HG02973 (cell line): ENCODE results near the gene VIL1.

Source experiments
- ATAC-seq: cut with Tn5 transposase; IDR thresholded peaks from one replicate; pipeline ENCODE4 v1.9.1; 2021; ENCODE audit warnings: moderate library complexity; ENCODE audit not compliant: unreplicated experiment

VIL1 gene

DNA sequence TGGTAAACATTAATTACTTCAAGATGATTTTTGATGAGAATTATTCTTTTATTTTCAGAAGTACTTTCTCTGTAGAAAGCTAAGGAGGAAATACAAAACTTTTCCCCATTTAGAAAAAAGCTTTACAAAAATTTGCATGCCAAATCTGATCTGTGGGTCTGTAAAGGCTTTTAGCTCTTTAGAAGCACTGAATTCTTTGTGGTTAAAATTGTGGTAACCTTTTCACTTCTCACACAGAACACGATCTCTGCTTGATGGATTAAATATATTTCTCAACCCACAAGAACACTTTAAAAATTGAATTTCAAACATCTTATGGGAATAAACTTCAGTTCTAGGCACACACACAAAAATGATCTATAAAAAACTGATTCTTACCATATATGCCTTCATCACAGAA is 63.7 kb downstream of the VIL1 start:
- ATAC-seq, result no peak

DNA sequence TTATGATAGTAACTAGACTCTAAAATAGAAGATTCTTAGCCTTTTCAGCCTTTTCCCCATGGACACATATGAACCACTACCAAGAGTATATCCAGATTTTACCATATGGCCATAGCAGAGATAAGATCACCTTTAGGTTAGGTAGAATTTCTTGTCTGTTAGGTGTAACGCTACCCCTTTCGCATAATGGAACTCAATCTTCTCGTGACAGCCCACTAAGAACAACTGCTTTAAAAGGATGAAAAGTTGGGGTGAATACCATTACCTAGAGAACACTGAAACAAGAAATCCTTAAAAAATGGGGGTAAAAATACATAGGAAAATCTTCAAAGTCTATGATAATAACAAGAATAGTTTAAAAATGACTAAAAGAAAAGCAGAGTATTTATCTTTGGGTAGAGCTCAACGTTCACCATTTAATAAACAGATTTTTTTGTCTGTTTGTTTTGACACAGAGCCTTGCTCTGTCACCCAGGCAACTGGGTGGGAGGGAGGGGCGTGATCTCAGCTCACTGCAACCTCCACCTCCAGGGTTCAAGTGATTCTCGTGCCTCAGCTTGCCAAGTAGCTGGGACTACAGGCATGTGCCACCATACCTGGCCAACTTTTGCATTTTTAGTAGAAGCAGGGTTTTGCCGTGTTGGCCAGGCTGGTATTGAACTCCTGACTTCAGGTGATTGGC is 67.2 kb downstream of the VIL1 start:
- ATAC-seq, result no peak

DNA sequence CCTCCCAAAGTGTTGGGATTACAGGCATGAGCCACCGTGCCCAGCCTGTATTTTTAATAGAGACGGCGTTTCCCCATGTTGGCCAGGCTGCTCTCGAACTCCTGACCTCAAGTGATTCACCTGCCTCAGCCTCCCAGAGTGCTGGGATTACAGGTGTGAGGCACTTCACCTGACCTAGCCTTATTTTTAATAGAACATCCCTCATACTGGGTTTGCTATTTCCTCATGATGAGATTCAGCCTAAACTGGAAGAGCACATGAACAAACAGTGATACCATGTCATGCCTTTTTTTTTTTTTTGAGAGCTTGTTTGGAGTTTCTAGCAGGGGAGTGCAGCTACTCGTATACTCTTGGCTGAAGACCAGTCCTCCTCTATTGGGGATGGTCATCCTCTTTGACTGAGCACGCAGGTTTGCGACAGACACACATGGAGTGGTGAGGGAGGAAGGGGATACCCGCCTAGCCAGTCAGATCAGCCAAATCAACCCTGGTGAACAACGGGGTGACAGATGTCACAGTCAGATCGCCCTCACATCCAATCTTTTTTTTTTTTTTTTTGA is 81.7 kb downstream of the VIL1 start:
- ATAC-seq, result no peak

DNA sequence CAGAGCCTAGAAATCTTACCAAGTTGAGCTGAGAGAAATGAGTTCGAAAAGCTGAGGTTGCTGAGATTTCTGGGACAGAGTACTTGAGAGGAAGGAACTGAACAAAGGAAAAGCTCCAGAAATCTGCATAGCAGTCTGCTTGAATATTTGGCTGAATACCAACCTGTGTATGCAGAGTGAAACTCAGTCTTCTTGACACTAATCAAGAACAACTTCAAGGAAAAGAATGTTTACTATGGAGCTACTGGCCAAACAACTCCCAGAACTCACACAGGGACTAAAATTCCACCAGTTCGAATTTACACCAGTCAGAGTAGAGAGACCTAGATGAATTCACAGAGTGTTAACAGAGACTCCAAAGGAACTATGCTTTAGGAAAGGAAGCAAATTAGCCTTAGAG is 82.7 kb downstream of the VIL1 start:
- no peak for ATAC-seq
